Activated CD4-positive, alpha-beta T cell treated with anti-CD3 and anti-CD28 coated beads for 24 hours (primary cell): ENCODE results near the gene RBM34.
A peak's percentile ranks its signal among the peaks of the same experiment; 100 is the strongest.
"Not testable (repeated sequence)": the region's sequence is repeated elsewhere in the genome, so short reads cannot be mapped to it uniquely, and the experiment has no call there.

Experiments used
- DNase-seq, 2 donors: peaks; one replicate each; pipeline ENCODE4 v3.0.0-alpha.2; 2020; ENCODE audit warnings: low read depth in 2 of 2

Gene RBM34, protein sequence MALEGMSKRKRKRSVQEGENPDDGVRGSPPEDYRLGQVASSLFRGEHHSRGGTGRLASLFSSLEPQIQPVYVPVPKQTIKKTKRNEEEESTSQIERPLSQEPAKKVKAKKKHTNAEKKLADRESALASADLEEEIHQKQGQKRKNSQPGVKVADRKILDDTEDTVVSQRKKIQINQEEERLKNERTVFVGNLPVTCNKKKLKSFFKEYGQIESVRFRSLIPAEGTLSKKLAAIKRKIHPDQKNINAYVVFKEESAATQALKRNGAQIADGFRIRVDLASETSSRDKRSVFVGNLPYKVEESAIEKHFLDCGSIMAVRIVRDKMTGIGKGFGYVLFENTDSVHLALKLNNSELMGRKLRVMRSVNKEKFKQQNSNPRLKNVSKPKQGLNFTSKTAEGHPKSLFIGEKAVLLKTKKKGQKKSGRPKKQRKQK

DNA sequence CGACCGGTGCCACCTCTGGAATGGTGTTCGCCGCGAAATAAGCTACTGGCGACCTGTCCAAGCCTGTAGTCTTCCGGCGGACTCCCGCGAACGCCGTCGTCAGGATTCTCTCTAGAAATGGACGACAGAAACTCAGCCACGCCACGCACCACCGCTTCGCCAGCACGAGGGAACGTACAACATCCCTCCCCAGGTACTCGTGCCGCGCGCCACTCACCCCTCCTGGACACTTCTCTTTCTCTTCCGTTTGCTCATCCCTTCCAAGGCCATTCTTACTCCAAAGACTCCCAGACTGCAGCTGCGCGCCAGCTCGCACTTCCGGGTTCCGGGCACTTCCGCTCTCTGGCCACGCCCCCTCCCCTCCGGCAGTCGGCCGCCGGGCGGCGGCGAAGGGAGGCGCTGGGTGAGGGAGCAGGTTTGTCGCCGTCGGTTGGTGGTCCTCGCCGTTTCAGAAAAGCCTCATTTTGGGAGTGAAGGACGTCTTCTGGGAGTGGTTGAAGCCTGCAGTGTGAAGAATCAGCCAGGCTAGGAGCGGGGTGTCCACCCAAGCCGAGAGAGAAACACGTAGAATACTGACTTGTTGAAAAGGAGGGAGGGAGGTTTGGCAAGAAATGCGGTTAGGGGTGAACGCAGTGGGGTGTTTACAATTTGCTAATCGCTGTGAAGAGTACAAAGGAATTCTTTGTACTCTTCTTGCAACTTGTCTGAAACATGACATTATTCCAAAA is at the start of gene RBM34:
Gene RBM34 (minus strand): TSS at position 294 of the 728 bp plus-strand sequence. CDS start 24 bp downstream, at position 270.
- DNase-seq = peak; percentile 92 to 95

DNA sequence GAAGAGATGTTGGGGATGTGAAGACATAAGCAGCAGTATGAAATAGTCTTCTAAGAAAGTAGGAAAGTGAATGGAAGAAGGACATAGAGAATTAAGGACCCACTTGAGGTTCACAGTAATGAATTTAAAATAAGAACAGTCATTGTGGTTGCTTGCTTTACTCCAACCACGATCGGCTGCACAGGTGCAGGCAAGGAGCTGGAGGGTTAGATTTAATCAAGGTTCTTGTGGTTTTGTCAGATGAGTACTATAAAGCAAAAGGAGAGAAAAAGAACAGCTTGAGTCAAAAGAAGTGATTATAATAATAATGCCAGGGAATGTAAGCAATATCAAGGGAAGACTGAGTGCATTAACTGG is 46.1 kb upstream of the RBM34 start:
- DNase-seq = peak; percentile 5 to 10

DNA sequence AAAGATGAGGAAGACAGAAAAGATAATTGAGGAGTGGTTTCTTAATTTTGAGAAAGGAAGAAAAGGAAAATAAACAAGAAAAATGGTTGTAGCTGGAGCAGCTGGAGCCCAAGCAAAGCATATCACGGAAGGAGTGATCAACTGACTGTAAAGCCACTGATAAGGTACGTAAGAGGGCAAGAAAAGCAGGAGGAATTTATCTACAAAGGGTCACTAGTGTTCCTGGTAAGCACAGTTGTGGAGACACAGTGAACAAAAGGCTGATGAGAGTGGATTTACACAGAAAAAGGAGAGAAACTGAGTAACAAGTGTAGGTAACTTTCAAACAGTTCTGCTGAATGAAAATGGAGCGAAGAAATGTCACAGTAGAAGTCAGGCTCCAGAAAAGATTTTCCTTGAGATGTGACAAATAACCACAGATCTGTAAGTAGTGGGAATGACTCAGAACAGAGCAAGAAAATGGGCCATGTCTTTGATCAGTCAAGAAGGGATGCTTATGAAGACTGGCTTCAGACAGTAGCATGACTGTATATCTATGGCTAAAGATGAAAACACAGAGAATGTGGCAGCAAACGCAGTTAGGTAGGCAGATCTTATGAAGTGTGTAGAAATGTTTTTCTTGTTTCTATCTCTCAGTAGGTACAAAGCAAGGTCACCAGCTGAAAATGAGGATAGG is 45.6 kb upstream of the RBM34 start:
- peak in 1 of 2 donors; percentile 8 for DNase-seq

DNA sequence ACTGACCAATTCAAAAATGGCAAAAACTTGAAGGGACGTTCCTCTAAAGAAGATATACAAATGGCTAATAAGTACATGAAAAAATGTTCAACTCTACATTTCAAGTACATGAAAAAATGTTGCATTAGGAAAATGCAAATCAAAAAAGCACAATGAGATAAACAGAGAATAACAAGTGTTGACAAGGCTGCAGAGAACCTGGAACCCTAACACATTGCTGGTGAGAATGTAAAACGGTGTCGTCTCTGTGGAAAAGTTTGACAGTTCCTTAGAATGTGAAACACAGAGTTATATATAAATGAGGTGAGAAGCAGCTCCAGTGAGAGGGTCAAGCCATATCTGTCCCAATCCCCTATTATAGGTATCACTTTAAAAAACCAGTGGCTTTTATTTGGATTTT is 44.6 kb upstream of the RBM34 start:
- DNase-seq = no peak

DNA sequence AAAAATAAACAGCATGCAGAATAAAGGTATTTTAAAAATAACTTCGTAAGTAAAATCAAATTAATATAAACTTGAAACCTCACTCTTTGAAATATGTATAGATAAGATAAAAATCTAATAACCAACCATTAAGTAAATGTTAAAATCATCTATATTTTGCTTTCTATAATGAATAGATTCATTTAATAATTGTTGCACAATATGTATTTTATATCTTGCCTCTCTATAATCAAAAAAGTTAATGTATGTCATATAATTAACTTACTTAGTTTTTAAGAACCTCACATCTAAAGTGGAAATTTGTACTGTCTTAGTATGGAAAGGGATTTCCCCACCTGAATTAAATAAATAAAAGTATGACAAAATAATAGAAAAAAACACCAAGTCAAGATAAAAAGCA is 42.4 kb upstream of the RBM34 start:
- no peak for DNase-seq

DNA sequence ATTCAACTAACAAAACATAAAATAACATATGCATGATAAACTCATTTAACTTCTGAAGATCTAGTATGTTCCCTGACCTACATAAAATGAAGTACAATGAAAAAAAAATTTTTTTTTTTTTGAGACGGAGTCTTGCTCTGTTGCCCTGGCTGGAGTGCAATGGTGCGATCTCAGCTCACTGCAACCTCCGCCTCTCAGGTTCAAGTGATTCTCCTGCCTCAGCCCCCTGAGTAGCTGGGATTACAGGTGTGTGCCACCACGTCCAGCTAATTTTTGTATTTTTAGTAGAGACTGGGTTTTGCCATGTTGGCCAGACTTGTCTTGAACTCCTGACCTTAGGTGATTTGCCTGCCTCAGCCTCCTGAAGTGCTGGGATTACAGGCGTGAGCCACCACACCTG is 41.4 kb upstream of the RBM34 start:
- not testable (repeated sequence) for DNase-seq

DNA sequence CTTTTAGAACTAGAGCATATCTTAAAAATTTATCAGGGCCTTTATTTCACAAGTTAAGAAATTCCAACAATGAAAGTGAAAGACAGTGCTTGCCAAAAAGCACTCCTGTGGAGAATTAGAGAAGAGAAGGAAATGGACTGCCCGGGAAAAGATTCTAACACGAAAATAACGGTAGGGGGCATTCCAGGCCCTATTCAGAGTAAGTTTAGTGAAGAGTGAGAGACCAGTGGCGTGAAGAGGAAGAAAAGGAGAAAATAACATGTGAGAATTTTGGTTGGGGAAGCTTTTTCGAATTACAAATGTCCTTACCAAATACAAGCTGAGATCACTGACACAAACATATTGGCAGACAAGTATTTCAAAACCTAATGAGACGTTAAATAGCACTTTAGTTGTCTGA is 38.4 kb upstream of the RBM34 start:
- DNase-seq = no peak

DNA sequence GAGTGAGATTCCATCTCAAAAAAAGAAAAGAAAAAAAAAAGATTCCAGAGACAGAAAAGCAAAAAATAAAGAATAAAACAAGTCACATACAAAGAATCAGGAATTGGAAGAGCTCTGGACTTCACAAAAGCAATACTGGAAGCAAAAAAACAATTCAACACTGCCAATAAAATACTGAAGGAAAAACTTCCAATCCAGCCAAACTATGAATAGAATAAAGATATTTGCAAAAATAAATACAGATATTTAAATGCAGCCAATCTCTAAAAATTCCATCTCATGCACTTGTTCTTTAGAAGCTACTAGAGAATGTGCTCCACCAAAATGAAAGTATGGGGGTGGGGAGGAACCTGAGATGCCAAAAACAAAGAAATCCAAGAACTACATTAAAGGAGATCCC is 29.4 kb upstream of the RBM34 start:
- no peak for DNase-seq

DNA sequence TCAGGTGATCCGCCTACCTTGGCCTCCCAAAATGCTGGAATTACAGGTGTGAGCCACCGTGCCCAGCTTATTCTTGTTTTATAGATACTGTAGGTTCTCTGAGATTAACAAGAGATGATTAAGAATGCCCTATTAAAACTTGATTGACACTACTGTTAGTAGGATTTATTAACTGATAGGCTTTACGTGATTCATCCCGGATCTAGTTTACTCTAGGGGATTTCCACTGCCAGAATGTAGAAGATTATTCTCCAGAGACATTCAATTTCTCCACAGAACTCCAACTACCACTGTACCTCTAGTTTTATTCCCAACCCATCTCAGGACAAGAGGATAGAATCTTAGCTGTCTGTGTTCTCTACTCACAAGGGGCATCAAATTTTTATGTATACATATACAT is 26.3 kb upstream of the RBM34 start:
- no peak for DNase-seq

DNA sequence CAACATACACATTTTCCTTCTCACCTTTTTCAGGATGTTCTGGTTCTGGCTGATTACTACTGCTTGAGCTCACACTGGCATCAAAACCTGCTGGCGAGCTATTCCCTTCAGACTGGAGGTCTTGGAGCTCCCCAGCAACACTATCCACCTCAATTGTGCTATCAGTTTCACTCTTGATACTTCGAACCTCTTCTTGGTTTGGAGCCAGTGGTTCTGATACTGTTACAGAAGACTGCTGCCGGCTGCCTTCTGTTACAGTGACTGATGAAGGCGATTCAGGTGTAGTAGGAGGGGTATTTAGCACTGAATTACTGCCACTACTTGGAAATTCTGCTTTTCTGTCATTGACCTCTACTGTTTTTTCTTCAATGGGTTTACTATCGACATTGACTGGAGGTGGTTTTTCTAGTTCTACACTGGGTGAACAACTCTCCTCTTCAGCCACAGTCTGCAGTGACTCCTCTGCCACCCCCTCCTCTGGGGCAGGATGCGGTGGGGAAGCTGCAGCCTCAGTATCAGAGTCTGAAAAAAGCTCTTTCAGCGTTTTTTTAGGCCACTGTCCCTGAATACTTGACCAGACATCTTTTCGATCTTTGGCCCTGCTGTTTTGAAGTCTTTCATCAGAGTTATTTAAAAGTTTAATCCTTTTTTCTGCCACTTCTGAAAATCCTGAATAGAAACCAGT is 20.7 kb upstream of the RBM34 start:
- no peak for DNase-seq

DNA sequence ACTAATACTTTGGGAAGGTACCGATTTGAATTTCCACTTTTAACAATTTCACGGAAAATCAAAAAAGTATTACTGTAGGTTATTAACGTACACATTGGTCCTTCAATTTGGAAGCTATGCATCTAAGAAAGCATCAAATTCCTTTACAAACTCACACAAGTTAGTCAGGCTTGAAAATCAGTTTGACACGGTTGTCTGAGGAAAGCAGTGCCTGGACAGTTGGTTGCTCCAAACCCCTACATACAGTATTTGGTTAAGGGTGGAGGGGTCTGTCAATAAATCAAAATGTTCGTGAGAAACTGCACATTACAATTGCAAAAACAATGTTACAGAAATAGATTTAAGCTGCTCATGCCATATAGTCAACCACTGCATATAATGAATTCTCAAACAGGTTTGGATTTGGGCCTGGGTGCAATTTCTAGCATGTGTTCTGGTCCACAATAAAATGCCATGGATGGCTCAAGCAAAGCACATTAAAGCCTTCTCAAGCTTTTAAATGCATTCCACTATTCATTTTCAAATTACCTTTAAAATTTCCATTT is 19.9 kb upstream of the RBM34 start:
- no peak for DNase-seq

DNA sequence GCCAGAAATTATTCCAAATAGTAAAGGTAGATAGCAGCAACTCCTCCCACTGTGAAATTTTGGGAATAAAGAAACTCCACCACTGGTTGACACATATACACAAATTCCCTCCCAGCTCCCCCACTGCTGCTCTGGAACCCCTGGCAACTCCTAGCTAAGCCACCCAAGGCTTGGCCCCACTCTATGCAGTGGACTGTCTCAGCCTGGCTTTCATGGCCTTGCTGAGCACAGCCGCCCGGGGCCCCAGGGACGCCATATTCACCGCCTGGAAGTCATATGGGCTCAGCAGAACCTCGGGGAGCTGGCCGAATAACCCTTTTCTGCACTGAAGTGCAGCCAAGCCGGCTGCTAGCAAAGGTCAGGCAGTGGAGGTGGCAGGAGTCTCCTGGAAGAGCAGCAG is 15.4 kb upstream of the RBM34 start:
- DNase-seq = no peak

DNA sequence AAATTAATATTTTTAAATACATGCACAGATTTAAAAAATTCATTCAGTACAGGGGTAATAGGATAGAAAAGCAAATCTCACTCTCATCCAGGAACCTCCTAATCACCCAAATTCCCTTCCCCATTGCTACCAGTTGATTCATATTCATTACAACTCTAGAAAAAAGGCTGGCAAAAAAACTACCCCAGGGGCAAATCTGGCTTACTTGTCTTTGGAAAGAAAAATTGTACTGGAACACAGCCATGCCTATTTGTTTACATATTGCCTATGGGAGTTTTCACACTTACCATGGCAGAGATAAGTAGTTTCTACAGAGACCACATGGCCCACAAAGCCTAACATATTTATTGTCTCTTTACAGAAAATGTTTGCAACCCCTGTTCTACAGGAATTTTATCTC is 8.9 kb upstream of the RBM34 start:
- DNase-seq = no peak

DNA sequence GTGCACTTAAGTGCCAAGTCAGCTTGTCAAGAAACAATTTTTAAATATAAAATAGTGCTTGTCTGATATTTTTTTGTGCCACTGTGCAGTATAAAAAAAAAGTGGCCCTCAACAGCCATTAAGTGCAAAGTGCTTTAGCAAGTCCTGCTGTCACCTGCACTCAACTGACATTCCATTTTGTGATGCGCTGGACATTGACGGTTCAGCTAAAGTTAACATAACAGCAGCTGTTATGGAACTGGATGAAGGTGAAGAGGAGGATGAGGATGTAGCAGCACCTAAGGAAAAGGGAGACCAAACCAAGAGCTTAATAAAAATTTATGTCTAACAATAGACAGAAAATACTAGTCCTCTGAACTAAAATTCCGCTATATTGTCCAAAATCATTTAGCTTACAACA is 7.3 kb upstream of the RBM34 start:
- DNase-seq = no peak

DNA sequence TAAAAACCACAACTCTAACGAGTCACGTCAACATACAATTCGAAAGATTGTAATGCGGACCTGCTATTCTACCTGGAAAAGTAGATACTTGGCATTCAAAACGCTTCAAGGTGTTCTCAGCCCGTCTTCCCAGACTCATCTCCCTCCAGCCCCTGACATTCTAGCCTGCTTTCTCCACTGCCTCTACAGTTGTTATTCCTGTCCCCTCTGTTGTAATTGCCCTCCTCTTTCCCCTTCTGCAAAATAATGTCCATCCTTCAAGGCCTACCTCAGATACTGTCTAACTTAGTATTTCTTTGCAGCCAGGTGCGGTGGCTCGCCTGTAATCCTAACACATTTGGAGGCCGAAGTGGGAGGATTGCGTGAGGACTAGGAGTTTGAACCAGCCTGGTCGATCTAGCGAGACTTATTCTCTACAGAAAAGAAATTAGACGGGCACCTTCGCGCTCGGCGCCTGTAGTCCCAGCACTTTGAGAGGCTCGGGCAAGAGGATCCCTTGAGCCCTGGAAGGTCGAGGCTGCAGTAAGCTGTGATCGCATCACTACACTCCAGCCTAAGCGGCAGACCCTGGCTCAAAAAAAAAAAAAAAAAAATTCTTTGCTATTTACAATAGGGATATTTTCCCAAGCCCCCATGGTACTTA is 756 bp upstream of the RBM34 start:
- DNase-seq = no peak

DNA sequence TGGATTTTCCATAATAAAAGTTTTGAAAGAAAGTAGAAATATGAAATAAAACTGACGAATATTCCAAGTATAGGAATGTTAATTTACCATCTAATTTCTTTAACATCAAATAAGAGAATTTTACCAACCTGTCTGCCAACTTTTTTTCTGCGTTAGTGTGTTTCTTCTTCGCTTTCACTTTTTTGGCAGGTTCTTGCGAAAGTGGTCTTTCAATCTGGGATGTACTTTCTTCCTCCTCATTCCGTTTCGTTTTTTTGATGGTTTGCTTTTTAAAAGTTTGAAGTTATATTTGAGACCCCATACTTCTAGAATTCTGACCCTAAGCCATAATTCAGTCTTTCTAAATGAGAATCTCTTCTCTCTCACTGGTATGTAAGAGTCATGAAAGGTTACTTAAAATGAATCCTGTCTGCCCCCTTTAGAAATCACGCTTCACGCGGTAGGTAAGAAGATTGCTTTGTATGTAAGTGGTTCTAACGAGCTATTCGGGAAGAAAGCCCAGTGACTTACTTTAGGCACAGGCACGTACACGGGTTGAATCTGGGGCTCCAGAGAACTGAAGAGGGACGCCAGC is 580 bp downstream of the RBM34 start:
- peak in 1 of 2 donors; percentile 12 for DNase-seq

DNA sequence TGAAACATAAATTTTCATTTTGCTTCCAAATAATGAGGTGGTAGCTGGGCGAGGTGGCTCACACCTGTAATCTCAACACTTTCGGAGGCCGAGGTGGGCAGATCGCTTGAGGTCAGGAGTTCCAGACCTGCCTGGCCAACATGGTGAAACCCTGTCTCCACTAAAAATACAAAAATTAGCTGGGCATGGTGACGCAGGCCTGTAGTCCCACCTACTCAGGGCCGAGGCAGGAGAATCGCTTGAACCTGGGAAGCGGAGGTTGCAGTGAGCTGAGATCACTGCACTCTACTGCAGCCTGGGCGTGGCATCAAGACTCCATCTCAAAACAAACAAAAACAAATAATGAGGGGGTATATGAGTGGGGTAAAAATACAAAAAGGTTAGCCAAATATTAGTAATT is 1.1 kb downstream of the RBM34 start:
- not testable (repeated sequence) for DNase-seq

DNA sequence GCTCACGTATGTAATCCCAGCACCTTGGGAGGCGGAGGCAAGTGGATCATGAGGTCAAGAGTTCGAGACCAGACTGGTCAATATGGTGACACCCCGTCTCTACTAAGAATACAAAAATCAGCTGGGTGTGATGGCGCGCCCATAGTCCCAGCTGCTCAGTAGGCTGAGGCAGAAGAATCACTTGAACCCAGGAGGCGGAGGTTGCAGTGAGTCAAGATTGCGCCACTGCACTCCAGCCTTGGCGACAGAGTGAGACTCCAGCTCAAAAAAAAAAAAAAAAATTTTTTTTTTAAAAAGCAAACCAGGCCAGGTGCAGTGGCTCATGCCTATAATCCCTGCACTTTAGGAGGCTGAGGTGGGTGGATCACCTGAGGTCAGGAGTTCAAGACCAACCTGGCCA is 1.8 kb downstream of the RBM34 start:
- not testable (repeated sequence) for DNase-seq

DNA sequence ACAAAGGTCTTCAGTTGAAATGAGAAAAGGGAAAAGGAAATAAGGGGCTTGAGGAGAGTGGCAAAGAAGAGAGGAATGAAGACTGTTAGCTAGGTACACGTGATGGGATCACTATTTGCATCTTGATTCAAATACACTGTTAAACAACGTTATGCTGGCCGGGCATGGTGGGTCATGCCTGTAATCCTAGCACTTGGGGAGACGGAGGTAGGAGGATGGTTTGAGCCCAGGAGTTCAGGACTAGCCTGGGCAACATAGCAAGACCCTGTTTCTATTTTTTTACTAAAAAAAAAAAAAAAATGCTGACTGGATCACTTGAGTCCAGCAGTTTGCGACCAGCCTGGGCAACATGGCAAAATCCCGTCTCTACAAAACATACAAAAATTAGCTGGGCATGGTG is 2.4 kb downstream of the RBM34 start:
- no peak for DNase-seq

DNA sequence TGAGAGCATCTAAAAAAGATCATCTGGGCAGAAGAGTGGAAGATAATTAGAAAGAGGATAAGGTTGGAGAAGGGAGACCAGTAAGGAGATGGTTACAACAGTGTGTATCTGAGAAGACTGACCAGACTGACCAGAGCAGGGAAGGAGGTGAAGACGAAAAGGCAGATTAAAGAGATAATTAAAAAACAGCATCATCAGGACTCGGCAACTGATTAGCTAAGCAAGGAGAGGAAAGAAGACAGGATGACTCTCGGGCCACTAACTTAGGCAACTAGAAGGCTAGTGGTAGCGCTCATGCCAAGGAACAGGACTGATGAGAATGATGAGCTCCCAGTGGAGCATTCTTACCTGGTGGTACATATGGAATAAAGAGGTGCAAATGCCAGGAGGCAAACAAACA is 3.9 kb downstream of the RBM34 start:
- no peak for DNase-seq

DNA sequence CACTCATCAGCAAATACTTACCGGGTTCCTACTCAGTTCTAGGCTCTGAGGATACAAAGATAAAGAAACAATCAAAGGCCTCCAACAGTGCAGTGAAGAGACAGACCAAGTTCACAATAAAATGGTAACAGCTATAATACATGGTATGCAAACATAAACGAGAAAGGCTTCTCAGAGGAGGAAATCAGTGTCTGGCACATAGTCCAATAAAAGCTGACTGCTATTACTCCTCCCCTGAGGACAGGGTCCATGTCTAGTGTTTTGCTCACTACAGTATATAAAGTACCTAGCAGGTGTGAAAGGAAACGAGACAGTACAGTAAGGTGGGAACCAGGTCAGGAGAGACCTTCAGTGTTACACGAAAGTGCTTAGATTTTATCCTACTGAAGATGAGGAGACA is 4.3 kb downstream of the RBM34 start:
- DNase-seq = no peak
